Ovary (tissue), 3 donors: ENCODE measurements around the gene STX16.

ENCODE experiments used
- CTCF ChIP-seq, 3 donors: fragments of 450-650 bp in 2 of 3; fragments of 200-600 bp in 1 of 3; IDR thresholded peaks; one replicate each; pipeline versions ENCODE4 v1.5.1 to v1.8.0; 2016 to 2022; ENCODE audit warnings: antibody characterized with exemption in 3 of 3, mild to moderate bottlenecking in 1 of 3
- EP300 ChIP-seq: sonication (generic); formaldehyde crosslinking; IDR thresholded peaks from one replicate; pipeline ENCODE4 v1.6.1; 2017; ENCODE audit warnings: antibody characterized with exemption
- POLR2A ChIP-seq: fragments of 450-650 bp; IDR thresholded peaks from one replicate; pipeline ENCODE4 v1.6.1; 2017; ENCODE audit warnings: antibody characterized with exemption, mild to moderate bottlenecking, moderate library complexity
- donor health status: DM: no; HTN: no; CAD: no.

GRCh38 chr20:58695895-58696375 lies 44.9 kb downstream of the STX16 start:
- TF ChIP-seq CTCF (IDR thresholded peaks at IDR 0.05): no peak
- no peak for TF ChIP-seq EP300
- TF ChIP-seq POLR2A: no peak
